Anterior cingulate cortex (tissue), 58 donors: ENCODE results near the gene FAM118A.
"Not testable (repeated sequence)": the region's sequence is repeated elsewhere in the genome, so short reads cannot be mapped to it uniquely, and the experiment has no call there.

Experiments
- DNase-seq, 58 donors: peaks; one replicate each; lab custom pipeline; 2025; lab: John Stamatoyannopoulos, UW

FAM118A gene

DNA sequence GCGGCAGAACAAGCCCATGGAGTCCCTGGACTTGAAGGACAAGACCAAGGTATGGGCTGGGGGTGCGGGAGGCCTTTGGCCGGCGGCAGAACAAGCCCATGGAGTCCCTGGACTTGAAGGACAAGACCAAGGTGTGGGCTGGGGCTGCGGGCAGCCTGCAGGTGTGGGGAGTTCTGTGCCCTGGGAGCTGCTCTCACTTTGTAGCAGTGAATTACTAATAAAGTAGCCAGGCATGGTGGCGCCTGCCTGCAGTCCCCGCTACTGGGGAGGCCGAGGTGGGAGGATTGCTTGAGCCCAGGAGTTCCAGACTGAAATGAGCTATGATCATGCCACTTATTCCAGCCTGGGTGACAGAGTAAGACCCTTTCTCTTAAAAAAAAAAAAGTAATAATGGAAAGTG is 18.5 kb downstream of the FAM118A start:
- DNase-seq = not testable (repeated sequence)

DNA sequence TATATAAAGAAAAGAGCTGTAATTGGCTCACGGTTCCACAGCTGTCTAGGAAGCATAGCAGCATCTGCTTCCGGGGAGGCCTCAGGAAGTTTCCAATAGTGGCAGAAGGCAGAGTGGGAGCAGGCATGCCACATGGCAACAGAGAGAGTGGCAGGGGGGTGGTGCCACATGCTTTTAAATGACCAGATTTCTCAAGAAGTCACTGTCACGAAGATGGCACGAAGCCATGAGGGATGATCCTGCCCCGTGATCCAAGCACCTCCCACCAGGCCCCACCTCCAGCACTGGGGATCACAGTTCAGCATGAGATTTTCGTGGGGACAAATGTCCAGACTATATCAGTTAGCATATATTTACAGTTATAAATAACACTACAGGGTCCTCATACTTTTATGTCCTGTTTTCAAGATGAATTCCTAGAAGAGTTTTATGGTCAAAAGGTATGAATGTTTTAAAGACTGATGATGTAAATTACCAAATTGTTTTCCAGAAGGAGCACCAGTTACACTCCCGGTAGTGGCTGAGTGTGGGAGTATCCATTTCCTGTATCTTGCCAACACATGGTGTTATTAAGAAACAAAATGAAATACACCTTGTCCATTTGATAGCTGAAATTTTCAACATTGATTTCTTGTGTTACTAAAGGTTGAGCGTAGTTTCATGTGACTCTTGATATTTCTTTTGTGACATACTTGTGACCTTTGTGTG is 19.2 kb downstream of the FAM118A start:
- DNase-seq = peak in 3 of 58 donors; percentile 16 to 39 (median 31)

DNA sequence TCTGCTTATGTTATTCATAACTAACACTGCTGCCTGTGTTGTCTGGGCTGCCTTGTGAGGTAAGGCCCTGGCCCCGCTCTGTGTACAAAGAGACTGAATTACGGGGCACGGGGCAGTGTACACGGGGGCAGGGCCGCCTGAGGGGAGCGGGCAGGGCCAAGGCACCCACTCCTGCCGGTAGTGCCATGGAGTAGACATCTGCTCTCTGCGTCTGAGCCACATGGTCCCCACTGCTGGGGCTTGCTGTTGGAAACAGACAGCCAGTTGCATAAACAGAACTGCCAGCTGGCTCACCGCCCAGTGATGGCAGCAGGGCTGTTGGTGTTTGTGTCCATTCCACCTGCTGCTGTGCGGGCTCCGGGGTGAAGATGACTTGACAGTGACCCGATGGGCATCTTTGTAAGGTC is 19.8 kb downstream of the FAM118A start:
- DNase-seq = peak in 49 of 58 donors; percentile 11 to 82 (median 43)

DNA sequence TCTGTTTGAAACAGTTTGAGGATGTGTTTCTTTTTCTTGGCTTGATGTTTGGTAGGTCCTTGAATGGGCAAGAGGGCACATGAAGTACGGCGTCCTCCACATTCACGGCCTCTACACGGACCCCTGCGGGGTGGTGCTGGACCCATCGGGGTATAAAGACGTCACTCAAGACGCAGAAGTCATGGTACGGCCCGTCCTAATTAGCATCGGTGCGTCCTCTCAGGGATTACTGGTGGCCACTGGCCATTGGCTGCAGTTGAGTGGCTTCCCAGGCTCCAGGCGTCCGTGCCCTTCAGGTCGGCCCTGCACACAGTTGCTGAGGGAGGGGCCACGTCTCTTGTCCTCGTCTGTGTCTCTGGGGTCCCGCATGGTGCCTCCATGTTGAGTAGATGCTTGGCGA is 20.8 kb downstream of the FAM118A start:
- no peak for DNase-seq

DNA sequence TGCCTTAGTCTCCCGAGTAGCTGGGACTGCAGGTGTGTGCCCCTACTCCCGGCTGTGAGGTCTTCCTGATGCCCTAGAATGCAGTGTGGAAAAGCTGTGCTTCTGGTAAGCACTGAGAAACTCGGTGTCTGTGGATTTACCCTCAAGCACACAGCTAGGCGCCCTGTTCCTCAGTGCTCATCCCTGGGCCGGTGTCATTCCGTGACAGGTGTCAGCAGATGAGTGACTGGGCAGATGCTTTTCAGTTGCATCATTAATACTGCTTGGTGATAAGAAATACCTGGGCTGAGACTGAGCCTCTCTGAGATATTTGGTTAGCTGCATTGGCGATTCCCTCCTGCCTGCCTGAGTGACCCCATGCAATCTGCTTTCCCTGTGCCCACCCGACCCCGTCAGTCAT is 21.8 kb downstream of the FAM118A start:
- DNase-seq = no peak

DNA sequence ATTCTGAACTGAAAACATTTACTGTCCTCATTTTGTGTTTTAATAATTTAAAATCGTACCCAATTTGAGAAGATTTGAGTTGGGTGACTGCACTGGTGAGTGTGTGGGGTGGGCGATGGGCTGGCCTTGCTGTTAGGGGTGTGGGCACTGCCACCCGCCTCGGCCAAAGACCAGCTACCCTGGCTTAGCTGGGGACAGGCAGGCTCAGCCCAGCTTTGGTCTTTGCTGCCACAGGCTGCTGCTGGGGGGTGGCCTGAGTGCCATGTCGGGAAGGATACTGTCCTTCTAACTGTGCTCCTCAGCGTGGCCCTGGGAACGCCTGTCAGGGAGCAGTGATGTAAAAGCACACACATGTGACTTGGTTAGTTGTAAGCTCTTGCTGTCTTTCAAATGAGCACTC is 22.3 kb downstream of the FAM118A start:
- no peak for DNase-seq

DNA sequence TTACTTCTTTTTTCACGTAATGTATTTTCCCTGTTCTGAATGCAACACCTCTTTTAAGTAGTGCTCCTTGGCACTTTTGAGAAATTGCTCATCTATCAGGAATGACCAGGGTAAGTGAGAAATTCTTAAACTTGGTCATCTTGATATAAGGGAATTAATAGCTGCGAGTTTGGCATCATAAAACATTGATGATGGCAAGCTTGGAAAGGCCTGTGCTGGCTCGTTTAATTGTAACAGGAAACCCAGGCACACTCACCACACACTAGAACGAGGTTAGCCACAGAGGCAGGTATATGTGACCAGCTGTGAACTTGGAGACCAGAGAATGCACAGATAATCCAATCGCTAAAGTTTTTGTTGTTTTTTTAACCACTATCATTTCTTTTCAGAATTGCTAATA is 24.3 kb downstream of the FAM118A start:
- DNase-seq = no peak

DNA sequence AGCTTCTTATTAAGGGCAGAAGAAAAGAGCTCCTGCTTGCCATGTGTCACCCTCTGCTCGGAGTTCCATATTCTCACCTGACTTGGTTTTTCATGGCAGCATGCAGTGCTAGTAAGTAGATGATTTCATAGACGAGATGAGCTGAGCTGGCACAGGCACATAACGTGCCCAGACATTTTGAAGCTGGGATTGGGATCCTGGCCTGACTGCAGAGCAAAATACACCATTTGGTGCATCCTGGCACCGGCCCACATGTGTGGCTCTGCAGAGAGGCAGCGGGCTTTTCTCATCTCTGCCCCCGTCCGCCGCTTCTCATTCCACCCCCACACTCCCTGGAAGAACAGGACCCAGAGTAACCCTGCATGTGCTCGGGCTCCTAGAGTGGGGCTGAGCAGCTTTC is 24.8 kb downstream of the FAM118A start:
- DNase-seq = peak in 30 of 58 donors; percentile 18 to 72 (median 44)

DNA sequence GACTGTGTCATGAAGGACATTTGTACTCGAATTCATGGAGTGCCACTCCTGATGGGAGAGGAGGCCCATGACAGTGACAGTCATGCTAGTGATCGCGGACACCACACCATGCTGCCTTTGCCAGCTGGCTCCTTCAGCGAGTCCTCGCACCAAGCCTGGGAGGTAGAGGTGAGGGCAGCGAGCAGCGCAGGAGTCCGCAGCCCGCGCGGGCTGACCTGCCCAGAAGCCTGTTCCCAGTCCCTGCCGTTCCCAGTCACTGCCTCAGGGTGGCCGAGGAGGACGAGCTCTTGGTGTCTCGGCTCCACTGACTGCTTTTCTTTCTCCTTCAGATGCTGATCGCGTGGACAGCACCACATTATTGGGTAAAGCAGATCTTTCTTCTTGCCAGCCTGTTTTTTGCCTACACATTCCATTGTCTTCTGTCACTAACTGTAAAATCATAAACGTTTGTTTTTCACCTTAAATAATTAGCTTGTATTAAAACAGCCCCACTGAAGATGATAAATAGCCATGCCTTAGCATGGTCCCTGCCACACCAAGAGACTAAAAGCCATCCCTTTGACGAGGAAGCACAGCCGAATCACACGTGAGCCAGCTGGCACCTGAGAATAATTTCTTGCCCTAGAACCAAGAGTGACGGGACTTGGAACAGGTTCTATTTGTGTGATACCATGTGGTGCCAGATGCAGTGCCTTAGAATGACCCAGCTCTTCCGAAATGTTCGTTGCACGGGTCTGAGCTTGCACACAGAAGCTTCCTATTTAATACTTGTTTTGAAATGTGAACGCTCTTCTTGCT is 25.5 kb downstream of the FAM118A start:
- peak in 7 of 58 donors; percentile 24 to 57 (median 52) for DNase-seq

DNA sequence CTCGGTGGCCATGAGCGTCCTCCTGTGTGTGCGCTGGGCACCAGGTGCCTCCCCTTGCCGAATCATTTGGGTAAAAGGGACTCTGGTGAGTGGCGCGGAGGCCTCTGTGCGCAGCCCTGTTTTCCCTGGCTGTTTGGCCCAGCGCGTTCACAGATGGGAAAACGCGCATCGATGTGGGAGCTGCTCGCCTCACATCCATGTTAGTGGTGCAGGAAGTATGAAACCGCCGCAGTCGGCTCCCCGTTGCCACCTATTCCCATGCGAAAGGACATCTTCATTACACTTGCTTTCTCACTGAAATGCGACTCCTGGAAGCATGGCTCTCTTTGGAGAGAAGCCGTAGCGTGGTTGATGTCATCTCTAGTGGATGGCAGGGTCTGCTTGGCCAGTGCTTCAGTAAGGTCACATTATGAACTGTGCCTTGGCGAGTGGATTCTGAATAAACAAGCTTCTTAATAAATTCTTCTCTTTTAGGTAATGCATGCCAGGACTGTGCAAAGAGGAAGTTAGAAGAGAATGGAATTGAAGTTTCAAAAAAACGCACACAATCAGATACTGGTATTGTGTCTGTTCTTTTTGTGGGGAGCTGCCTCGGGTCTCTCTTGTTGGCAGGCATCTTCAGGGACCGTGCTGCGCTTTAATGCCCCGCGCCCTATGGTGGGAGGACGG is 26.3 kb downstream of the FAM118A start:
- no peak for DNase-seq

DNA sequence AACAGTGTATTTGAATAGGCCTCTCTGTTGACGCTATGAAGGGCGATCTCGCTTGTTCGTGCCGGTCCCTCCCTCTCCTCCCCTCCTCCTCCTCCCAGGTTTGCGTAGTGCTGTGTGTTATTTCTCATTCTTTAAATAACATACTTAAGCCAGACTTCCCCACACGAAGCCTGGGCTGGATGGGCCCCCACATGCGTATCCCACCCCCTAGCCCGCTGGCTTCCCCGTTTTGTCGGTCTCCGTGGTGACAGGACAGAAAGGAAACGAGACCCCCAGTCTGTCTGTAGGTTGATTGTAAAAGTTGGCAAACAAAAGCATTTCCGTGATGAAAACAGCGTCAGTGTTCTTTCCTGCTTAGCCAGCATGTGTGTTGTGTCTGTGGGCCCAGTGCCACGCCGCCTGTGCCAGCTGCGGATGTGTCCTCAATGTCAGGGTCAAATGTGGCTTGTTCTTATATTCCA is 27.3 kb downstream of the FAM118A start:
- DNase-seq = peak in 27 of 58 donors; percentile 10 to 56 (median 27)

DNA sequence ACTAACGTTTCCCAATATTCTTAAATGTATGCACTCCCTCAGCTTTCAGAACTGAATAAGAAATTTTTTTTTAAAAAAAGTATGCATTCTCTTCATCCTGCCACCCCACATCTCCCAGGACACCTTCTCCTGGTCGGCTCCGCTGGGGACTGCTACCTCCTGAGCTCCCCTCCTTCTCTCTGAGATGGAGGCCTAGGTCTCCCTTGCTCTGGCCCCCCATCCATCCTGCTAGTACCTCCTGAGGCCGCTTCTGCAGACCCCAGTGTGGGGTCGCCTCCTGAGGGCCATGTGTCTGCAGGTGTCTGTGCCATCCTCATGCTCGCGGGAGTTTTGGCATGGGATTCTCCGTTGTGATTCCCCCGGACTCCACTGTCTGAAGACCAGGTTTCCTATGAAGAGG is 27.8 kb downstream of the FAM118A start:
- no peak for DNase-seq

DNA sequence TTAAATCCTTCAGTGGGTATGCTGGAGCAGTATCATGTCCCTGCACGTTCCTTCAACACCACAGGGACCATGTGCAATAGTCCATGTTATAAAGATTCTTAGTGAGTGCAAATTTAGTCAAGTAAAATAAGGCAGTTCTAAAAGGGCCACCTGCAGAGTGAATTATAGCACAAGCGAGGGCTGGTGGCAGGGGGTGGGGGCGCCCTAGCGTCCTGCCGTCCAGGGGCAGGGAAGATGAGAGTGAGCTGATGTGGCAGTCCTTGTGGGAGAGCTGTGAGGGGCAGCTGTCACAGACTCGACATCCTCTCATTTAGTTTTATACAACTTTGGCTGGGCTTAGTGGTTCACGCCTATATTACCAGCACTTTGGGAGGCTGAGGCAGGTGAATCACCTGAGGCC is 29.1 kb downstream of the FAM118A start:
- DNase-seq = no peak

DNA sequence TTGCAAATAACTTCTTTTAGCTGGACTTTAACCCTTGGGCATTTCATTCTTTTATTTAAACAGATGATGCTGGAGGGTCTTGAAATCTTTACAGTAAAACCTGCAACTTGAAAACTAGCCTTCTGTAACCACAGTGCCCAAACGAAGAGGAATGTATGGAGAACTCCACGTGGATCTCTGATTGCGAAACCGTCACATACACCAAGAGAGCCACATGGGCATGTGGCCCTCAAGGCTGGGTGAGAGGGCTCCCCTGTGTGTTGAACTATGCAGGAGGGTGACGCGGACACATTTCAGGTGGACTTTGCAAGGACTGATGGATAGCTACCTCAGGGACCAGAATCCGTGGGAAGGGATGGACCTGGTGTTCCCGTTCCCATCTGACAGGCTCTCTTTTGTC is 30.6 kb downstream of the FAM118A start:
- DNase-seq = no peak

DNA sequence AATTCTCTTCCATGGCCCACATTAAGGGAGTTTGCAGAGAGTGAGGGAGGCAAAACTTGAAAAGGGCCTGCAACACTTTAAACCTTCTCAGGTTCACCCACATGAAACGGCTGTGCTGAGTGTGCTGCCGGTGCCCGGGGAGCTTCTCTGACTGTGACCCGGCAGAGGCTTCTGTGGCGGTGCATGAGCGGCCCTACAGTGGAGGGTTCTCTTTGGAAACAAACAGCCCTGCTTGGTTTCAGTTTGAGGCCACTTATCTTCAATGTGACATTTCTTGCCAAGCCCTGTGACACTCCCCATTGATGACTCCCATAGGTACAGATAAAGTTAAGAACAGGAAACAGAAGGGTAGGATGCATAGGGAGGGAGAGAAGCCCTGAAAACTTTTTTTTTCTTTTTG is 31.8 kb downstream of the FAM118A start:
- no peak for DNase-seq

DNA sequence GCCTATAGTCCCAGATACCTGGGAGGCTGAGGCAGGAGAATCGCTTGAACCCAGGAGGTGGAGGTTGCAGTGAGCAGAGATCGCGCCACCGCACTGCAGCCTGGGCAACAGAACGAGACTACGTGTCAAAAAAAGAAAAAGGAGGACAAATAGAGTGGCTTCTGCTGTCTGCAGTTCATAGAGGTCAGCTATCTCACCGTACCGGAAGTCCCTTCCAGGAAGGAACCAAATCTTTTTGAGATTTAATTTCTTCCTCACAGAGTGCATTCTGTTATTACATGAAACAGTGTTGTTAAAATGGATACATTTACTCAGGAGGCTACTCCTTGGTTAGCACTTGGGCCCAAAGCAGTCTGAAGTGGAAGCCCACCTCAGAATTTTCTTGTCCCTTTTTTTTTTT is 33.4 kb downstream of the FAM118A start:
- no peak for DNase-seq

DNA sequence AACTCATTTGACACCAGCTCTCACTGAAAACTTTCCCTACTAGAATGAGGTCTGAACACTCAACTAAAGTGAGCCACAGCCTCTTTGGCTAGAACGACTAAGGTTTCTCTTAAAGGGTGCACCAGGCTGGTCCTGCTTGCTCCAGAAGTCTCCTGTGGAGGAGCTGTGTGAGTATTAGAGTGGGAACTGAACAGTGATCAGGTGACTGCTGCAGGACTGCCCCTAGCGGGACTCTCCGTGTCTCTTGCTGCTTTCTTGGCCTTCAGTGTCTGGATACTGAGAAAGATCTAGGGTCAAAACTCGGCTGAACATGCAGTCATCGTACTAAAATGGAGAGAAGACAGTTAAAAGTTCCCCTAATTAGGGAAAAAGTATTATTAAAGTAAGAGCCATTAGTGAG is 34.6 kb downstream of the FAM118A start:
- peak in 3 of 58 donors; percentile 8 to 26 (median 14) for DNase-seq

DNA sequence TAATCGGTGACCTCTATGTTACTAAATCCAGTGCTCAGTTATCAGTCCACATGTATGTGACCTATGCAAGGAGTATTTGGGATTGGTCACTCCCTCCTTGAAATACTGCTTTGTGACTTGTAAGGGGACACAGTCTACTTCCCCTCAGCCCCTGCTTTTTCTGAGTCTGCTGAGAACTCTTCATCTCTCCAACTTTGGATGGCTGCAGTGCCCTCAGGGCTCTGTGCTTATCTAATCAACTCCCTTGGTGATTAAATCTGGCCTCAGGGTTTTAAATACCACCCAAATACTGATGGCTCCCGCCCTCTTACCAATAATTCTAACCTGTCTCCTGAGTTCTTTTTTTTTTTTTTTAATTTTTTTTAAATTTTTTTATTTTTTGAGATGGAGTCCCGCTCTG is 40.2 kb downstream of the FAM118A start:
- no peak for DNase-seq

DNA sequence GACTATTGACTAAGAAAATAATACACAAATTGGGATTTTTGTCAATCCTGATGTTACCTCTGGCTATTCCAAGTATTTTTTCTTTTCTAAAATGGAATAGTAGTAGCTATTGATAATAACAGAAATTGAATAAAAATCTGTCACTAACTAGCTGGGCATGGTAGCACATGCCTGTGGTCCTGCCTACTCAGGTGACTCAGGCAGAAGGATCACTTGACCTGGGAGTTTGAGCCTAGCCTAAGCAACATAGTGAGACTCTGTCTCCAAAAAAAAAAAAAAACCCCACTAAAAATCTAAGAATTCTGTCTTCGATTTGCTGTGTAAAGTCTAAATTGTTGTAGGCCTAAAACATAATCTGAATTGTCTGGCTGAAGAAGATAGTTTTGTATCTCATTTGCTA is 42.2 kb downstream of the FAM118A start:
- DNase-seq = no peak

DNA sequence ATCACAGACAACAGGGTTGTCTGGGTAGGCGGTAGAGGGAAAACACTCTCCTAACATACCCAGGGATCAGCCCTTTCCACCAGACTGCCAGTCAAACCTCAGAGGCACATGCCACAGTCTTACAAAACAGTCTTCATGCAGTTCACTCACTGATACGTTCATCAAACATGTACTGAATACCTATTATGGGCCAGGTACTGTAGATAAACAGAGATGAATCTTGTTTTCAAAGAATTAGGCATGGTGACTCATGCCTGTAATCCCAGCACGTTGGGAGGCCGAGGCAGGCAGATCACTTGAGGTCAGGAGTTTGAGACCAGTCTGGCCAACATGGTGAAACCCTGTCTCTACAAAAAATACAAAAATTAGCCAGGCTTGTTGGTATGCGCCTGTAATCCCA is 43.0 kb downstream of the FAM118A start:
- not testable (repeated sequence) for DNase-seq

DNA sequence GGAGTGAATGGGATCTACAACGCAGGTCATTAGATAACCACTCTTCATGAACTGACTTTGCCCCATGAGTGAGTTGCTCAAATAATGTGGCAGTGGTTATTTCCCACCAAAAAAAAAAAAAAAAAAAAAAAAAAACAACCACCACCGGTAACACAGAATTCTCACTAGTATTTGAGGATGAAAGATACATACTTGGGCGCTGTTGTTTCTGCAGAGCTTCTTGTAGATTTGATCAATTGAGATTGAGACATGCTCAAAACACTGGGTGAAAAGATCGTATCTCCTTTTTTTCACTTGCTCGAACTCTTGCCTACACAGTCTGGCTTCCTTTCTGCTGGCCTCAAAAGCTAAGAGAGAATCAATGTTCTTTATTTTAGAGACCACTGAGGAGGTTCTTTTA is 44.1 kb downstream of the FAM118A start:
- no peak for DNase-seq
